K562 (cell line): ENCODE results near the gene EIF1B. TPM values are rescaled to one million over a fixed set of nuclear protein-coding genes. Genes with fewer than 3 reads are reported as not detected.
A peak's percentile ranks its signal among the peaks of the same experiment; 100 is the strongest.

Source experiments
- CEBPG ChIP-seq, 3 experiments: fragments of 200-800 bp in 1 of 3; sonication (Bioruptor generic) in 1 of 3; sonication (generic) in 1 of 3; formaldehyde crosslinking in 1 of 3; IDR thresholded peaks in 2 of 3; conservative IDR thresholded peaks in 1 of 3; 2 replicates each; pipeline versions ENCODE4 v1.6.1 to v1.8.0; 2016 to 2022; ENCODE audit warnings: missing compliant biosample characterization in 2 of 3, missing genetic modification characterization in 2 of 3, mild to moderate bottlenecking in 1 of 3, missing genetic modification reagents in 1 of 3
- CEBPZ ChIP-seq: fragments of 150-350 bp; IDR thresholded peaks from 2 replicates; pipeline ENCODE4 v1.6.1; 2014; ENCODE audit warnings: low read depth, mild to moderate bottlenecking, low read length, borderline replicate concordance
- ETV5 ChIP-seq: sonication (generic); formaldehyde crosslinking; IDR thresholded peaks from 2 replicates; pipeline ENCODE4 v1.4.0; 2020; ENCODE audit warnings: low read depth, mild to moderate bottlenecking, missing genetic modification reagents
- HLTF ChIP-seq: fragments of 450-650 bp; IDR thresholded peaks from 2 replicates; pipeline ENCODE4 v1.6.1; 2016
- NFYB ChIP-seq: IDR thresholded peaks from 2 replicates; pipeline ENCODE4 v1.6.1; 2011; ENCODE audit warnings: mild to moderate bottlenecking, moderate library complexity; ENCODE audit not compliant: insufficient read length; ENCODE audit errors: extremely low read depth
- THRAP3 ChIP-seq: fragments of 450-650 bp; IDR thresholded peaks from 2 replicates; pipeline ENCODE4 v1.6.1; 2016; ENCODE audit warnings: mild to moderate bottlenecking, inconsistent platforms, borderline replicate concordance
- WHSC1 ChIP-seq: IDR thresholded peaks from one replicate; pipeline ENCODE4 v1.6.1; 2012; ENCODE audit warnings: low read length, control low read depth, inconsistent platforms
- ZNF212 ChIP-seq: fragments of 450-650 bp; formaldehyde crosslinking; IDR thresholded peaks from 2 replicates; pipeline ENCODE4 v1.4.0; 2020; ENCODE audit warnings: mild to moderate bottlenecking
- ZNF318 ChIP-seq, 2 experiments: fragments of 450-650 bp; IDR thresholded peaks; 2 replicates each; pipeline ENCODE4 v1.6.1; 2016; ENCODE audit warnings: mild to moderate bottlenecking in 2 of 2, borderline replicate concordance in 1 of 2, low read depth in 1 of 2, moderate library complexity in 1 of 2
- ZNF395 ChIP-seq: fragments of 200-800 bp; sonication (Bioruptor generic); IDR thresholded peaks from 2 replicates; pipeline ENCODE4 v1.6.1; 2017; ENCODE audit warnings: missing genetic modification characterization, missing compliant biosample characterization
- polyA plus RNA-seq, 8 experiments: library from polyadenylated mRNA; depleted of rRNA in 4 of 8; stranded (reverse) in 5 of 8; unstranded in 3 of 8; fragments of >200 nt; fragmentation: Nextera tagmentation in 2 of 8; fragmentation: Illumina TruSeq in 1 of 8; extraction: Ambion mirVana in 2 of 8; extraction: Trizol in 1 of 8; gene quantifications; 2 replicates each; pipeline versions ENCODE4 v1.2.1 to v1.2.3, GENCODE V29; 2011 to 2014; ENCODE audit warnings: inconsistent platforms in 1 of 8, missing spikeins in 1 of 8
- total RNA-seq, 7 experiments: library from RNA; depleted of rRNA in 6 of 7; stranded (reverse); fragments of >200 nt in 6 of 7; fragmentation: Illumina TruSeq in 2 of 7; extraction: Trizol in 2 of 7; gene quantifications; 2 replicates each; pipeline versions ENCODE4 v1.2.1 to v1.2.3, GENCODE V29; 2011 to 2021; ENCODE audit warnings: low replicate concordance in 1 of 7

EIF1B gene
- total and polyA plus RNA-seq, 9 of the 15 experiments (the other 6 are each of a cell fraction or from before 2014, with no cell fraction given), result 18.1 to 184 (median 78.9) TPM

- TF ChIP-seq NFYB (no peak), ZNF318 (IDR thresholded peaks at IDR 0.05; ENCODE audit: borderline replicate concordance in 1 of 2, low read depth in 1 of 2) (no peak), THRAP3 (no peak), ZNF395 (peak; percentile 69), HLTF (no peak), WHSC1 (no peak), ETV5 (CRISPR knock-in tag) (no peak), CEBPG (CRISPR knock-in tag; IDR thresholded peaks at IDR 0.05) (0 out of 2 replicates have a peak, but pooled peaks have one; percentile 38), CEBPG (tag; conservative IDR thresholded peaks at IDR 0.05 in 1 of 2, IDR thresholded peaks at IDR 0.05 in 1 of 2) (peak; percentile 69 to 80), CEBPZ (no peak), ZNF212 (CRISPR knock-in tag) (no peak)
Measured at GRCh38 chr3:40292637-40293349, 16.7 kb upstream of the EIF1B start (continued).
